Cardiac muscle cell (in vitro differentiated cells and primary cell): ENCODE data around the gene ARHGAP44. TPM values are rescaled to one million over a fixed set of nuclear protein-coding genes. Genes with fewer than 3 reads are reported as not detected.
A peak's percentile ranks its signal among the peaks of the same experiment; 100 is the strongest.

Experiments
- DNase-seq, 2 donors: peaks; one replicate each; pipeline versions ENCODE4 v3.0.0 to v3.0.0-alpha.2; 2010 to 2017; ENCODE audit warnings: low read depth in 1 of 2, low spot score in 1 of 2
- H3K27ac ChIP-seq: fragments of 200-600 bp; sonication (generic); 2 replicates; pipeline ENCODE4 v1.5.1; 2016
- H3K27me3 ChIP-seq: fragments of 200-600 bp; sonication (generic); 2 replicates; pipeline ENCODE4 v1.6.0; 2016; ENCODE audit warnings: control low read depth
- H3K36me3 ChIP-seq: fragments of 200-600 bp; sonication (generic); 2 replicates; pipeline ENCODE4 v1.5.1; 2016; ENCODE audit warnings: control low read depth
- H3K4me1 ChIP-seq: fragments of 200-600 bp; sonication (generic); 2 replicates; pipeline ENCODE4 v1.8.1; 2017; ENCODE audit warnings: low read depth, mild to moderate bottlenecking, mixed run types
- H3K4me3 ChIP-seq: fragments of 200-600 bp; sonication (generic); 2 replicates; pipeline ENCODE4 v1.5.1; 2016; ENCODE audit warnings: mild to moderate bottlenecking
- H3K9me3 ChIP-seq: fragments of 200-600 bp; sonication (generic); 2 replicates; pipeline ENCODE4 v1.5.1; 2017; ENCODE audit warnings: low read depth, mild to moderate bottlenecking, control low read depth
- CTCF ChIP-seq: IDR thresholded peaks from 2 replicates; pipeline ENCODE4 v1.5.1; 2012; ENCODE audit warnings: low read depth, mild to moderate bottlenecking, low read length
- polyA plus RNA-seq: library from polyadenylated mRNA; unstranded; fragments of >200 nt; fragmentation: Nextera tagmentation; extraction: Ambion mirVana; gene quantifications from 2 replicates; pipeline ENCODE4 v1.2.1, GENCODE V29; 2016
- total RNA-seq: library from RNA; depleted of rRNA; stranded (reverse); fragments of >200 nt; gene quantifications from 2 replicates; pipeline ENCODE4 v1.2.3, GENCODE V29; 2016

Gene ARHGAP44
- total and polyA plus RNA-seq, 2 experiments from 2014 or later = 10.2 to 13.5 TPM

- no peak for DNase-seq
- Histone ChIP-seq H3K27me3 (no peaks in the 10 kb centered on the region), H3K4me3 (no peak overlapping the region), H3K36me3 (no peaks in the 10 kb centered on the region), H3K4me1 (no peaks in the 10 kb centered on the region), H3K27ac (no peak overlapping the region), H3K9me3 (no peaks in the 10 kb centered on the region)
- TF ChIP-seq CTCF = no peak
Measured at GRCh38 chr17:13027246-13027645, 237.9 kb downstream of the ARHGAP44 start.

GRCh38 chr17:13029340-13029739 is 240.0 kb downstream of the ARHGAP44 start:
- TF ChIP-seq CTCF = no peak
- Histone ChIP-seq H3K27ac (no peak overlapping the region), H3K9me3 (no peaks in the 10 kb centered on the region), H3K4me3 (no peak overlapping the region), H3K27me3 (no peaks in the 10 kb centered on the region), H3K4me1 (no peaks in the 10 kb centered on the region), H3K36me3 (no peaks in the 10 kb centered on the region)
- DNase-seq = peak in 1 of 2 donors; percentile 6

- DNase-seq = no peak
- Histone ChIP-seq H3K4me1 (no peaks in the 10 kb centered on the region), H3K27ac (no peak overlapping the region), H3K4me3 (no peak overlapping the region), H3K36me3 (no peaks in the 10 kb centered on the region), H3K27me3 (no peaks in the 10 kb centered on the region), H3K9me3 (no peaks in the 10 kb centered on the region)
- TF ChIP-seq CTCF = no peak
Measured at GRCh38 chr17:13030056-13030455, 240.8 kb downstream of the ARHGAP44 start.

GRCh38 chr17:13030459-13031300 is 241.4 kb downstream of the ARHGAP44 start:
- Histone ChIP-seq H3K36me3 (no peaks in the 10 kb centered on the region), H3K27ac (no peak overlapping the region), H3K27me3 (no peaks in the 10 kb centered on the region), H3K4me3 (no peak overlapping the region), H3K9me3 (no peaks in the 10 kb centered on the region), H3K4me1 (no peaks in the 10 kb centered on the region)
- peak; percentile 58 to 67 for DNase-seq
- TF ChIP-seq CTCF = peak; percentile 79

- Histone ChIP-seq H3K9me3 (no peaks in the 10 kb centered on the region), H3K36me3 (no peaks in the 10 kb centered on the region), H3K4me3 (no peak overlapping the region), H3K27me3 (no peaks in the 10 kb centered on the region), H3K27ac (no peak overlapping the region), H3K4me1 (no peaks in the 10 kb centered on the region)
- peak; percentile 65 to 76 for DNase-seq
- peak; percentile 90 for TF ChIP-seq CTCF
Measured at GRCh38 chr17:13031718-13032350, 242.5 kb downstream of the ARHGAP44 start.
